ENCODE results near the gene SPEF2.

GRCh38 chr5:35861718-35862117 lies 244.1 kb downstream of the SPEF2 start:
- TF ChIP-seq CTCF (IDR thresholded peaks at IDR 0.05; ENCODE audit: low read length) = no peak
- TF ChIP-seq EZH2 (IDR thresholded peaks at IDR 0.05; ENCODE audit: borderline replicate concordance, low read length) = no peak
